ENCODE data around the gene ANXA1. TPM values are rescaled to one million over a fixed set of nuclear protein-coding genes. Genes with fewer than 3 reads are reported as not detected.

ANXA1 gene
- total and polyA plus RNA-seq, 2 experiments from 2014 or later, result 4.9 to 5.8 TPM

Other genes starting within 250 kb of the ANXA1 start
- gene ALDH1A1, start 198.8 kb upstream of the ANXA1 start, total RNA-seq (2014; rRNA removed; shearing (Covaris generic)), result 2.7 and 3.4 TPM in 2 replicates
- gene ALDH1A1, start 198.8 kb upstream of the ANXA1 start, polyA plus RNA-seq (2016; fragmentation: Nextera tagmentation; extraction: Ambion mirVana), result 2.1 and 2.8 TPM in 2 replicates